ENCODE results near the gene FTCD. TPM values are rescaled to one million over a fixed set of nuclear protein-coding genes. Genes with fewer than 3 reads are reported as not detected.

The FTCD gene
- total and polyA plus RNA-seq, 4 donors = 0.50 to 8.7 (median 1.8) TPM

DNA sequence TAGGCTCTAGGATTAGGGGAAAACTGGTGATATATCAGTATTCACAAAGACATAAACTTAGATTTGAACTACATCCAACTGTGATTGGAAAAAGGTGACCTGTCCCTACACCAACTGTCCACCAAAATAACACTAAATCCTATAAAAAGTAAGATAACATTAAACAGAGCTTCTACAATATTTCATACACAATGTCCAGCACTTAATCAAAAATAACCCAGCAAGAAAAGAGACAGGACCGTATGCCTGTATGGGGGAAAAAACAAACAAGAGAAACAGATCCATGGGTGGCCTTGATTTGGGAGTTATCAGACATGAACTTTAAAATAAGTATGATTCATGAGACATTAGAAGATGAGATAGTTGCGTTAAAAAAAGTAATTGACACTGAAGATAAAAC, 67.2 kb downstream of the FTCD start:
- intact Hi-C loops (cut with DNase I) = no loop called here
- Histone ChIP-seq H3K9me3 (ENCODE audit: control insufficient read depth, low read length) (no peaks in the 10 kb centered on the region), H3K4me1 (ENCODE audit: control insufficient read depth in 1 of 2, insufficient read depth in 2 of 2, low read length in 2 of 2) (no peaks in the 10 kb centered on the region), H3K27ac (ENCODE audit: low read depth in 1 of 2, low read length in 2 of 2) (no peak overlapping the region), H3K36me3 (ENCODE audit: control insufficient read depth in 1 of 2, insufficient read depth in 2 of 2, low read length in 1 of 2) (no peaks in the 10 kb centered on the region), H3K4me3 (ENCODE audit: low read length in 2 of 2) (no peak overlapping the region), H3K27me3 (ENCODE audit: control insufficient read depth in 1 of 2, insufficient read depth in 2 of 2, low read length in 1 of 2) (no peaks in the 10 kb centered on the region)
- 84 to 92% methylated on average over 2 of the region's 2 CpGs for WGBS, 2 donors
- DNase-seq = no peak
- no peak for ATAC-seq (ENCODE audit: low FRiP score)

DNA sequence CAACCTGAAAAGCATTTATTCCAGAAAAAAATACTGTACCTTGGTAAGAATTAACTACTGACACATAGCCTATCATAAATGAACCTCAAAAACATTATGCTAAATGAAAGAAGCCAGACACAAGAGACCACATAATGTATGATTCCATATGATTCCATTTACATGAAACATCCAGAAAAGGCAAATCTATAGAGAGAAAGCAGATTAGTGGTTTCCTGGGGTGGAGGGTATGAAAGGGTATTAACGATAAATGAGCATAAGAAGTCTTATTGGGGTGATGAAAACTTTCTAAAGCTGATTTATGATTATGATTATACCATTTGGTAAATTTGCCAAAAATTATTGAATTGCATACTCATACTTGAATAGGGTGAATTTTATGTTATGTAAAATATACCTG, 67.7 kb downstream of the FTCD start:
- intact Hi-C loops (cut with DNase I) = no loop called here
- DNase-seq (no peak), ATAC-seq (ENCODE audit: low FRiP score) (no peak)
- H3K36me3 ChIP-seq (ENCODE audit: control insufficient read depth in 1 of 2, insufficient read depth in 2 of 2, low read length in 1 of 2) = no peaks in the 10 kb centered on the region
- H3K9me3 ChIP-seq (ENCODE audit: control insufficient read depth, low read length) = no peaks in the 10 kb centered on the region
- no peak overlapping the region for H3K4me3 ChIP-seq (ENCODE audit: low read length in 2 of 2)
- no peak overlapping the region for H3K27ac ChIP-seq (ENCODE audit: low read depth in 1 of 2, low read length in 2 of 2)
- WGBS, 2 donors = 83 to 84% methylated on average over 1 of the region's 1 CpG
- H3K27me3 ChIP-seq (ENCODE audit: control insufficient read depth in 1 of 2, insufficient read depth in 2 of 2, low read length in 1 of 2) = no peaks in the 10 kb centered on the region
- no peaks in the 10 kb centered on the region for H3K4me1 ChIP-seq (ENCODE audit: control insufficient read depth in 1 of 2, insufficient read depth in 2 of 2, low read length in 2 of 2)

Other genes starting within 250 kb of the FTCD start
- 100 to 1,000 TPM; 458 to 593 TPM for gene COL6A1, start 173.8 kb downstream of the FTCD start, total RNA-seq
- gene COL6A1, start 173.8 kb downstream of the FTCD start, polyA plus RNA-seq = 1,000 to 10,000 TPM in 1 of 2 donors, 100 to 1,000 TPM in 1; 156 to 1,773 TPM
- gene COL6A2, start 57.5 kb downstream of the FTCD start, total RNA-seq = 1,000 to 10,000 TPM; 1,386 to 1,431 TPM
- 1,000 to 10,000 TPM in 1 of 2 donors, 100 to 1,000 TPM in 1; 335 to 3,611 TPM for gene COL6A2, start 57.5 kb downstream of the FTCD start, polyA plus RNA-seq
- 10 to 100 TPM in 1 of 2 donors, 1 to 10 TPM in 1; 5.2 to 12.4 TPM for gene SPATC1L, start 28.9 kb upstream of the FTCD start, total RNA-seq
- 10 to 100 TPM in 1 of 2 donors, 1 to 10 TPM in 1; 2.4 to 47.9 TPM for gene SPATC1L, start 28.9 kb upstream of the FTCD start, polyA plus RNA-seq
- 10 to 100 TPM; 60.2 to 85.2 TPM for gene LSS, start 73.2 kb upstream of the FTCD start, total RNA-seq
- gene LSS, start 73.2 kb upstream of the FTCD start, polyA plus RNA-seq = 10 to 100 TPM in 1 of 2 donors, 1 to 10 TPM in 1; 9.3 to 52.0 TPM
- gene MCM3AP, start 130.0 kb upstream of the FTCD start, total RNA-seq = 100 to 1,000 TPM in 1 of 2 donors, 10 to 100 TPM in 1; 73.0 to 111 TPM
- gene MCM3AP, start 130.0 kb upstream of the FTCD start, polyA plus RNA-seq = 10 to 100 TPM; 14.7 to 61.1 TPM
- gene YBEY, start 130.8 kb upstream of the FTCD start, total RNA-seq = 10 to 100 TPM in 1 of 2 donors, 1 to 10 TPM in 1; 7.7 to 11.3 TPM
- 10 to 100 TPM; 15.7 to 16.7 TPM for gene YBEY, start 130.8 kb upstream of the FTCD start, polyA plus RNA-seq
- gene C21orf58, start 168.3 kb upstream of the FTCD start, total RNA-seq = 1 to 10 TPM in 1 of 2 donors, under 1 TPM in 1; 0.81 to 3.7 TPM
- gene C21orf58, start 168.3 kb upstream of the FTCD start, polyA plus RNA-seq = 1 to 10 TPM in 1 of 2 donors, under 1 TPM in 1; 0.38 to 2.5 TPM
- gene PCNT, start 168.6 kb upstream of the FTCD start, total RNA-seq = 10 to 100 TPM; 30.7 to 33.0 TPM
- gene PCNT, start 168.6 kb upstream of the FTCD start, polyA plus RNA-seq = 10 to 100 TPM in 1 of 2 donors, 1 to 10 TPM in 1; 6.4 to 21.6 TPM

All from aorta (tissue), 5 donors.